Diencephalon (tissue), 1 donor: ENCODE measurements around the gene AKT3. TPM values are rescaled to one million over a fixed set of nuclear protein-coding genes. Genes with fewer than 3 reads are reported as not detected.

ENCODE experiments used
- total RNA-seq: library from RNA; depleted of rRNA; stranded (reverse); fragments of >200 nt; gene quantifications from one replicate; pipeline ENCODE4 v1.2.3, GENCODE V29; 2014

The AKT3 gene
- 206 TPM for total RNA-seq

GRCh38 chr1:243850202-243850451 lies at the start of gene AKT3:
Gene AKT3 (minus strand): TSS chr1:243850243. CDS start chr1:243843170, 7,073 bp downstream.

Other genes starting within 250 kb of the AKT3 start
- 54.7 TPM for gene ZBTB18, start 201.0 kb upstream of the AKT3 start, total RNA-seq